H9 (cell line): ENCODE data around the gene DYRK2. TPM values are rescaled to one million over a fixed set of nuclear protein-coding genes. Genes with fewer than 3 reads are reported as not detected.

ENCODE experiments used
- DNase-seq: peaks from one replicate; pipeline ENCODE4 v3.0.0-alpha.2; 2017
- H2AFZ ChIP-seq: one replicate; pipeline ENCODE4 v1.6.1; 2013; ENCODE audit warnings: mild to moderate bottlenecking, low read length, control low read depth, moderate library complexity
- H2AK5ac ChIP-seq: 2 replicates; pipeline ENCODE4 v1.6.1; 2013; ENCODE audit warnings: low read length, control low read depth, mixed read lengths; ENCODE audit not compliant: insufficient read length
- H2BK120ac ChIP-seq: one replicate; pipeline ENCODE4 v1.6.1; 2013; ENCODE audit warnings: low read depth, mild to moderate bottlenecking, low read length, control low read depth, inconsistent platforms; ENCODE audit not compliant: poor library complexity, severe bottlenecking
- H2BK12ac ChIP-seq: 2 replicates; pipeline ENCODE4 v1.6.1; 2013; ENCODE audit warnings: low read length, control low read depth, mixed read lengths, low read depth; ENCODE audit not compliant: insufficient read length
- H2BK15ac ChIP-seq: 2 replicates; pipeline ENCODE4 v1.6.1; 2013; ENCODE audit warnings: low read depth, low read length, control low read depth
- H2BK20ac ChIP-seq: one replicate; pipeline ENCODE4 v1.6.1; 2013; ENCODE audit warnings: low read depth, mild to moderate bottlenecking, low read length, control low read depth, inconsistent platforms; ENCODE audit not compliant: poor library complexity, severe bottlenecking
- H2BK5ac ChIP-seq: 2 replicates; pipeline ENCODE4 v1.6.1; 2013; ENCODE audit warnings: low read length, control low read depth, mixed read lengths; ENCODE audit not compliant: insufficient read length
- H3K14ac ChIP-seq: 2 replicates; pipeline ENCODE4 v1.6.1; 2013; ENCODE audit warnings: low read length, control low read depth; ENCODE audit not compliant: insufficient read depth
- H3K18ac ChIP-seq: 2 replicates; pipeline ENCODE4 v1.6.1; 2013; ENCODE audit warnings: low read depth, mild to moderate bottlenecking, mixed read lengths, low read length, control low read depth; ENCODE audit not compliant: insufficient read length
- H3K23ac ChIP-seq: 2 replicates; pipeline ENCODE4 v1.6.1; 2013; ENCODE audit warnings: low read length, control low read depth, mixed read lengths, low read depth; ENCODE audit not compliant: insufficient read length
- H3K23me2 ChIP-seq: 2 replicates; pipeline ENCODE4 v1.6.1; 2013; ENCODE audit warnings: low read depth, mild to moderate bottlenecking, mixed read lengths, low read length, control low read depth; ENCODE audit not compliant: insufficient read length, poor library complexity, severe bottlenecking
- H3K27ac ChIP-seq: 2 replicates; pipeline ENCODE4 v1.5.1; 2013; ENCODE audit warnings: low read length, control low read depth, mixed read lengths, low read depth; ENCODE audit not compliant: insufficient read length
- H3K27me3 ChIP-seq: 2 replicates; pipeline ENCODE4 v1.6.1; 2013; ENCODE audit warnings: low read length, control low read depth, inconsistent platforms; ENCODE audit not compliant: insufficient read depth
- H3K4ac ChIP-seq: 2 replicates; pipeline ENCODE4 v1.6.1; 2013; ENCODE audit warnings: low read depth, mild to moderate bottlenecking, control low read depth, inconsistent platforms, low read length, moderate library complexity
- H3K4me1 ChIP-seq: 2 replicates; pipeline ENCODE4 v1.6.1; 2013; ENCODE audit warnings: low read length, control low read depth, inconsistent platforms; ENCODE audit not compliant: insufficient read depth
- H3K4me2 ChIP-seq: 2 replicates; pipeline ENCODE4 v1.6.1; 2013; ENCODE audit warnings: low read length, control low read depth, mixed read lengths; ENCODE audit not compliant: insufficient read length, insufficient read depth
- H3K56ac ChIP-seq: 2 replicates; pipeline ENCODE4 v1.6.1; 2013; ENCODE audit warnings: low read depth, mild to moderate bottlenecking, mixed read lengths, low read length, control low read depth; ENCODE audit not compliant: insufficient read length
- H3K79me1 ChIP-seq: 2 replicates; pipeline ENCODE4 v1.6.1; 2013; ENCODE audit warnings: low read depth, mild to moderate bottlenecking, moderate library complexity, low read length, control low read depth, inconsistent platforms; ENCODE audit not compliant: insufficient read depth, poor library complexity, severe bottlenecking
- H3K79me2 ChIP-seq: 2 replicates; pipeline ENCODE4 v1.6.1; 2013; ENCODE audit warnings: low read length, control low read depth, inconsistent platforms; ENCODE audit not compliant: insufficient read depth
- H3K9ac ChIP-seq: 2 replicates; pipeline ENCODE4 v1.6.1; 2013; ENCODE audit warnings: low read length, control low read depth, mixed read lengths; ENCODE audit not compliant: insufficient read length; ENCODE audit errors: extremely low read depth
- H3K9me3 ChIP-seq: one replicate; pipeline ENCODE4 v1.6.1; 2013; ENCODE audit warnings: low read depth, low read length, inconsistent platforms; ENCODE audit not compliant: control insufficient read depth
- H3T11ph ChIP-seq: one replicate; pipeline ENCODE4 v1.6.1; 2013; ENCODE audit warnings: mild to moderate bottlenecking, low read length, control low read depth, inconsistent platforms
- H4K20me1 ChIP-seq: one replicate; pipeline ENCODE4 v1.6.1; 2013; ENCODE audit not compliant: control insufficient read depth, insufficient read length, insufficient read depth
- H4K5ac ChIP-seq: 2 replicates; pipeline ENCODE4 v1.6.1; 2013; ENCODE audit warnings: low read depth, mild to moderate bottlenecking, mixed read lengths, low read length, control low read depth; ENCODE audit not compliant: insufficient read length
- H4K8ac ChIP-seq: replicated peaks from 2 replicates; pipeline ENCODE4 v1.6.1; 2013; ENCODE audit warnings: low read length, control low read depth, mixed read lengths, low read depth; ENCODE audit not compliant: insufficient read length
- H4K91ac ChIP-seq: 2 replicates; pipeline ENCODE4 v1.6.1; 2013; ENCODE audit warnings: low read depth, mild to moderate bottlenecking, moderate library complexity, mixed read lengths, low read length, control low read depth; ENCODE audit not compliant: insufficient read length
- H3K27ac Mint-ChIP-seq, 3 experiments: 2 replicates in 2 of 3; 3 replicates in 1 of 3; pipeline ENCODE4 v1.8.0; 2020 to 2021; ENCODE audit warnings: mixed read lengths in 3 of 3, mild to moderate bottlenecking in 1 of 3, moderate library complexity in 1 of 3
- H3K27me3 Mint-ChIP-seq: 2 replicates; pipeline ENCODE4 v1.8.0; 2021; ENCODE audit warnings: low read depth, mild to moderate bottlenecking, moderate library complexity, mixed read lengths
- H3K36me3 Mint-ChIP-seq, 3 experiments: 2 replicates in 2 of 3; 3 replicates in 1 of 3; pipeline ENCODE4 v1.8.0; 2020 to 2021; ENCODE audit warnings: low read depth in 3 of 3, mixed read lengths in 3 of 3; ENCODE audit not compliant: insufficient read depth in 1 of 3
- H3K4me1 Mint-ChIP-seq, 2 experiments: 2 replicates each; pipeline ENCODE4 v1.8.0; 2020; ENCODE audit warnings: mixed read lengths in 2 of 2
- H3K4me3 Mint-ChIP-seq, 2 experiments: 2 replicates in 1 of 2; 3 replicates in 1 of 2; pipeline ENCODE4 v1.8.0; 2020 to 2021; ENCODE audit warnings: mild to moderate bottlenecking in 2 of 2, mixed read lengths in 2 of 2, moderate library complexity in 1 of 2
- H3K9me3 Mint-ChIP-seq, 2 experiments: 2 replicates in 1 of 2; 3 replicates in 1 of 2; pipeline ENCODE4 v1.8.0; 2020; ENCODE audit warnings: mild to moderate bottlenecking in 2 of 2, mixed read lengths in 2 of 2, moderate library complexity in 1 of 2
- CTCF ChIP-seq: fragments of 200-600 bp; sonication (generic); conservative IDR thresholded peaks from 3 replicates; pipeline ENCODE4 v1.8.0; 2021; ENCODE audit warnings: antibody characterized with exemption, mild to moderate bottlenecking
- WGBS: extraction: QIAGEN DNeasy Blood & Tissue Kit; methylation state at CpG from one replicate; pipeline ENCODE4 v1.1.7; 2013; ENCODE audit warnings: missing lambda C conversion rate, low lambda C conversion rate, mixed read lengths; ENCODE audit not compliant: insufficient read length; ENCODE audit errors: extremely low coverage; 5-methylcytosine and 5-hydroxymethylcytosine counted together
- total RNA-seq: library from RNA; stranded (reverse); gene quantifications from 2 replicates; pipeline ENCODE4 v1.2.1, GENCODE V29; 2021

DYRK2 gene
- total RNA-seq, 1 experiment from 2014 or later = 40.6 TPM

- H3K4ac ChIP-seq = no peak overlapping the region
- no peak overlapping the region for H4K91ac ChIP-seq
- H3K4me2 ChIP-seq = no peak overlapping the region
- Mint-ChIP-seq H3K27me3 (no peaks in the 10 kb centered on the region), H3K4me1 (peaks cover 7 to 14% of the 10 kb centered on the region in 2 experiments), H3K4me3 (no peak overlapping the region), H3K36me3 (peaks cover 0 to 3% (median 0%) of the 10 kb centered on the region in 3 experiments; a peak in 3 of 7 replicates), H3K9me3 (peaks cover 0 to 6% of the 10 kb centered on the region in 2 experiments; a peak in 4 of 5 replicates), H3K27ac (peak overlapping the region in 2 of 3 experiments; percentile 2 to 15; a peak in 1 of 7 replicates)
- no peaks in the 10 kb centered on the region for H3K23me2 ChIP-seq
- H3K18ac ChIP-seq = no peak overlapping the region
- no peaks in the 10 kb centered on the region for H3K79me1 ChIP-seq
- no peak overlapping the region for H3K27ac ChIP-seq
- no peaks in the 10 kb centered on the region for H4K20me1 ChIP-seq
- H3K23ac ChIP-seq = no peak overlapping the region
- no peak for TF ChIP-seq CTCF
- H3K4me1 ChIP-seq = peaks cover 3% of the 10 kb centered on the region; the same call in 1 of the 2 replicates
- no peak overlapping the region for H2BK12ac ChIP-seq
- WGBS = no CpG with 5 or more reads among the region's 3 CpGs
- DNase-seq = no peak
- no peak overlapping the region for H3K56ac ChIP-seq
- no peak overlapping the region for H3T11ph ChIP-seq
- H3K9me3 ChIP-seq = no peaks in the 10 kb centered on the region
- H2AK5ac ChIP-seq = no peak overlapping the region
- no peak overlapping the region for H4K8ac ChIP-seq
- no peak overlapping the region for H4K5ac ChIP-seq
- H2BK120ac ChIP-seq = no peak overlapping the region
- H3K79me2 ChIP-seq = no peaks in the 10 kb centered on the region
- H3K14ac ChIP-seq = no peak overlapping the region
- H3K27me3 ChIP-seq = no peaks in the 10 kb centered on the region
- no peak overlapping the region for H2BK15ac ChIP-seq
- H2AFZ ChIP-seq = peak overlapping the region; percentile 87
- H3K9ac ChIP-seq = no peak overlapping the region
- H2BK20ac ChIP-seq = no peak overlapping the region
- H2BK5ac ChIP-seq = no peak overlapping the region
Measured at GRCh38 chr12:67617629-67618028, 30.9 kb upstream of the DYRK2 start.
